Activated CD8-positive, alpha-beta memory T cell treated with anti-CD3 and anti-CD28 coated beads for 1 hour (primary cell): ENCODE measurements around the gene ADD3.
"Not testable (repeated sequence)": the region's sequence is repeated elsewhere in the genome, so short reads cannot be mapped to it uniquely, and the experiment has no call there.

Experiments
- DNase-seq, 2 donors: peaks; one replicate each; pipeline ENCODE4 v3.0.0-alpha.2; 2020; ENCODE audit warnings: low read depth in 1 of 2; ENCODE audit errors: extremely low read depth in 1 of 2

ADD3 gene

DNA sequence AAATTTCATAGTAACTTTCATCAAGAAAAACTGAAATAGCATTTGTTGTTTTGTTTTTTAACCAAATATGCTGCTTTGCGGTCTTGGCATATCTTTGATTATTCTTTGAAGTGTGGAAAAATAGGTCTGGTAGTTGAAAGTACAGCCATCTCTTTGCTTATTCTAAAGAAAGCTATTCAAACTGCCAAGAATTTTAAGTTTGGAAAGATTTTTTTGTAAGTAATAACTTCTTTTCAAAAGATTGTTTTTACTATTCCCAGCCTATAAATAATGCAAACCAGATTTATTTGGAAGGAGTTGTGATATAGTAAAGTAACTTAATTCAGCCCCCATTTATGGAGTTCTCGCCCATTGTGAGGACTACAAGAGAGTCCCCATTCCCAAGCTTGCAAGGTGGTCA lies 87.0 kb downstream of the ADD3 start:
- DNase-seq, result no peak

- no peak for DNase-seq
Observed at GRCh38 chr10:110101464-110102144, 93.8 kb downstream of the ADD3 start.

- no peak for DNase-seq
Observed at GRCh38 chr10:110103921-110104461, 96.2 kb downstream of the ADD3 start.

GRCh38 chr10:110105873-110106272 lies 98.1 kb downstream of the ADD3 start:
- no peak for DNase-seq

DNA sequence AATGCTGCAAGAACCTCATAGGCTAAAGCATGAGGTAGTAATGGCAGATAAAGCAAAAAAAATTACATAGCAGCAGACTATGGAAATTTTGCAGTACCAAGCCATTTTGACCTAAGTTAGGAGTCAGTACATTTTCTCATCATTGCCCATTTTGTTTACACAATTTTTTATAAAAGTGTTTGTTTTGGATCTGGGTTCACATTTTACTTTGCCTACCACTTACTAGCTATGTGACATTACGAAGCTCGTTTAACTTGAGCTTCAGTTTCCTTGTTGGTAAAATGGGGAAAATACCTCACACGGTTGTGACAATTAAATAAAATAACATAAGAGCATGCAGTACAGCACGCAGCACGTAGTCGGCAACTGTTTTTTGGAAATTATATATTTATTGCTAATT lies 99.6 kb downstream of the ADD3 start:
- no peak for DNase-seq

DNA sequence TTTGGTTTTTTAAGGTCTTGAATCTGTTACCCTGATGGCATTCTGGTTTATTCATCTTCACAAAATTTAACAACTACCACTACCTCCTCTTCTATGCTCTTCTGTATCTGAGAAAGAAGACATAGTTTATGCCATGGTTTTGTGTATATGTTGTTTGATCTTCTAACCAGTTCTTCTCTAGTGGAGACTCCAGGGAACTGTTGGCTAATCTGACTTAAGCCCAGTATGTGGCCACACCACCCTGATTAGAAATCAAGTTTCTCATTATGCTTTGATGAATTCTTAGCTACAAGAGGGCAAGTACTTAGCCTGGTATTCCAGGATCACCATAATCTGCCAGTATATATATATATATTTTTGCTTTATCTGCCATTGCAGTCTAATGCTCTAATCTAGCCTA lies 100.1 kb downstream of the ADD3 start:
- no peak for DNase-seq

DNA sequence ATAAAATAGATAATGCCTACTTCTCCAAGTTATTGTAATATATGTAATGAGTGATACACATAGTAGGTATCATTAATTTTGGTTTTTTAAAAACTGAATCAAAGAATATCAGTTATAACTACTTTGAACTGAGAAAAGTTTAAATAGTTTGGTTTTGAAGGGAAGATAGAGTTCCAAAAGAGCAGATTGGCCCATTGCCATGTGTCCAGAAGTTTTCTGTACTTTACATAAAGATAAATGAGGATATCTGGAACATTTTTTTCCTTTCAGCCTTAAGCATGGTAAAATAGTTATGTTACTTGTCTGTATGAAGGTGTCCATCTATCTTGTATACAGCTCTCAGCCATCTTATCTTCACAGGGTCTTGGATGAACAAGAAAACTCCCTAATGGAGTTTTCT lies 101.7 kb downstream of the ADD3 start:
- DNase-seq, result no peak

GRCh38 chr10:110110338-110110737 lies 102.6 kb downstream of the ADD3 start:
- no peak for DNase-seq

GRCh38 chr10:110113670-110114337 lies 106.0 kb downstream of the ADD3 start:
- no peak for DNase-seq

DNA sequence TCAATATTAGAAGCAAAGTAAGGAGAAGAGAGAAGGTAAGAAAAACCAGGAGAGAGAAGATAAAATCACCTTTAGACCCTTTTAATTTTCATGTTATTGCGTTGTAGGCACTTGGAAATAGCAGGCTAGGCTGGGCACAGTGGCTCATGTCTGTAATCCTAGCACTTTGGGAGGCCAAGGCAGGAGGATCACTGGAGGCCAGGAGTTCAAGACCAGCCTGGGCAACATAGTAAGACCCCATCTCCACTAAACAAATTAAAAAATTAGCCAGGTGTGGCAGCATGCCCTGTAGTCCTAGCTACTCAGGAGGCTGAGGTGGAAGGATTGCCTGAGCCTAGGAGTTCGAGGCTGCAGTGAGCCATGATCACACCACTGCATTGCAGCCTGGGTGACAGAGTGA lies 106.9 kb downstream of the ADD3 start:
- not testable (repeated sequence) for DNase-seq

GRCh38 chr10:110115784-110116520 lies 108.2 kb downstream of the ADD3 start:
- DNase-seq, result no peak

DNA sequence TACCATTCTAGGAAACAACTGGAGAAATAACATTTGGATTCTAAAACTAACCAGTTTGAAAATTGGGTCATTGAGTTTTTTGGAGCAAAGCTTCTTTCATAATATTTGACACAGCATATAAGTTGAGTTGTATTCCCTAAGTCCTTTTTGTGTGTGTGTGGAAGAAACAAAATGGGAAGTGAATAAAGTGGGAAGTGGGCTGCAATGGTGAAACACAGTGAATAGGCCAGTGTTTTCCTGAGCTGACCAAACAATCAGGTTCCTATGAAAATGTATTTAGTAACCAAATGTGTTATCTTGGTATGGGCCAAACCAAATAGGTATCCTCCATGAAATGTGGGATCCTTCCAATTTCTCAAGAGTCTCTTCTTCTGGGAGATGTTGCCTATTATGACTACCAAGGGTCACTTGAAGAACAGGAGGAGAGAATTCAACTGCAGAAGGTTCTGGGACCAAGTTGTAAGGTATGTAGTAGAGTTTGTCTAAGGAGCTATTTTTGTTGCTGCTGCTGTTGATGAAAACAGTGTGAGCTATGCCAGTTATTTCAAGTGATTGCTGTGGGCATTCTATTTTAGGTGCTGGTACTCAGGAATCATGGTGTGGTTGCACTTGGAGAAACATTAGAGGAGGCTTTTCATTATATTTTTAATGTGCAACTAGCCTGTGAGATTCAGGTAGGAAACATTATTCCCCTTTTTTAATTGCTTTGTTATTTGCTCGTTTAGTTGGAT lies 111.3 kb downstream of the ADD3 start:
- DNase-seq, result no peak

DNA sequence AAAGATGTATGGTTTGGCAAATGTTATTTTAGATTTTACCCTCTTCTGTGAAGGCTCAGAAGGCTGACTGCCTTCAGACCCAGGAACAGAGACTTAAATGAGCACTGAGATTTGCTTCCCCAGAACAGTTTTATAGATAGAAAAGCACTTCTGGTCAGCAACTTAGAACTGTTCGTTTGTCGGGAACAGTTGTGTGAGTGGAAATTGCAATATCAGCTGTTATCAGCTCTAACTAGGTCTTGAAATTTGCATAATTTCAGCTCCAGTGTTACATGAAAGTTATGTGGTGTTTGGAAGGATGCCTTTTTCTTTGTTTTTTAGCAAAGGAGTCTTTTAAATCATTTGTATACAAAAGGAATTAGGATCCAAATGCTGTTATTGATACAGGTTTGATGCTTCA lies 115.8 kb downstream of the ADD3 start:
- DNase-seq, result no peak

DNA sequence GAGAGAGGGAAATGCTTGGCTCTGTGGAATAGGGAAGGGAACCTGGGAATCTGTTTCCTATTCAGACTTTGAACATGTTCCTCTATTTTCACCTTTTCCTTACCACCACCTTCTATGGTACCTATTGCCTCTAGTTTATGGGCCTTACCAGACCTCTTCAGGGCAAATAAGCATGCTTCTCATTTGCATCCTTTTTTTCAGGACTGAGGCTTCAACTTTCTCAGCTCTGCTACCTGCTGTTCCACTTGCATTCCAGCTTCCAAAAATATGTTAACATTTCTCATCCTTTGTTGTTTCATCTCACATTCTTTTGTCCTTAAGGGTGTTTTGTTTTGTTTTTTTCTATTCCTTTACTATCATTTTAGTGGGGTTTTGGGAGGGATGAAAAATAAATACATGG lies 121.7 kb downstream of the ADD3 start:
- no peak for DNase-seq

DNA sequence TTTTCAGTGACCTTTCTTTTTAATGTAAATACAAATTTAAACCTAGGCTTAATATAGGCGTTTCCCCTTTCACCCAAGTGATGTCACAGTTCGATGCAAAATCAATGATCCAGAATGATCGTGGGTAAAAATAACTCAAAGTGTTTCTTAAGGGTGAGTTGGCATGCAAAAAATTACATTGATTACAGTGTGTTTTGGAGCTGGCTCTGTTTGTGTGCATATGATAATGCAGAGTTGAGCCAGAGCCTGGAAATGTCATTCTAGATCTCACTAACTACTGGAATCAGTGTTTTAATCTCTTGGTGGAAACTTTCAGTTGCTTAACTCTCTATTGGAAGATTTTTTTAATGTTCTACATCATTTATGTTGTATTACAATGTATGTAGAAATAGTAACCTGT lies 127.1 kb downstream of the ADD3 start:
- no peak for DNase-seq

DNA sequence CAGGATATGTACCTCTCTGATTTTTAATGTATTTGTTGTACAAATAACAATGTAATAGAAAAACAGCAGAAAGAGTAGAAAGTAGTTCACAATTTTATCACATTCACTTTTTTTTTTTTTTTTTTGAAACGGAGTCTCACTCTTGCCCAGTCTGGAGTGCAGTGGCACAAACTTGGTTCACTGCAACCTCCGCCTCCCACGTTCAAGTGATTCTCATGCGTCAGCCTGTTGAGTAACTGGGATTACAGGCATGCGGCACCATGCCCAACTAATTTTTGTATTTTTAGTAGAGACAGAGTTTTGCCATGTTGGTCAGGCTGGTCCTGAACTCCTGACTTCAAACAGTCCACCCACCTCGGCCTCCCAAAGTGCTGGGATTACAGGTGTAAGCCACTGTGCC lies 128.1 kb downstream of the ADD3 start:
- not testable (repeated sequence) for DNase-seq

DNA sequence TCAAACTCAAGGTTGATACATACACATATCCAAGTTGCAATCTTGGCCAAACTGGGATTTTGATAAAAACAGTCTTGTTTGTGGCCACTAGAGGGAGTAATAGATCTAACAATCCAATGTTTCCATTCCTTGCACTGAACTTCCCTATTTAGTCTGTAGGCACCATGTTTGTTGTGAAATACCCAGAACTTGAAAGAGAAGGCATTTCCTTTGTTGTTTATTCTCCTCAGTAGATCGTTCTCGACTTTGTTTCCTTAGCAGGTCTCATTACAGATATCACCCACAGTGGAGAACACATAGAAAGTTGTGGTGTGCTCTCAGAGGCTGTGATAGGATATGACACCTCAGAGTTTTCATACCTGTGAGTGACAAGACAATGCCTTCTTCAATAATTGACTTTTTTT lies 129.4 kb downstream of the ADD3 start:
- no peak for DNase-seq

DNA sequence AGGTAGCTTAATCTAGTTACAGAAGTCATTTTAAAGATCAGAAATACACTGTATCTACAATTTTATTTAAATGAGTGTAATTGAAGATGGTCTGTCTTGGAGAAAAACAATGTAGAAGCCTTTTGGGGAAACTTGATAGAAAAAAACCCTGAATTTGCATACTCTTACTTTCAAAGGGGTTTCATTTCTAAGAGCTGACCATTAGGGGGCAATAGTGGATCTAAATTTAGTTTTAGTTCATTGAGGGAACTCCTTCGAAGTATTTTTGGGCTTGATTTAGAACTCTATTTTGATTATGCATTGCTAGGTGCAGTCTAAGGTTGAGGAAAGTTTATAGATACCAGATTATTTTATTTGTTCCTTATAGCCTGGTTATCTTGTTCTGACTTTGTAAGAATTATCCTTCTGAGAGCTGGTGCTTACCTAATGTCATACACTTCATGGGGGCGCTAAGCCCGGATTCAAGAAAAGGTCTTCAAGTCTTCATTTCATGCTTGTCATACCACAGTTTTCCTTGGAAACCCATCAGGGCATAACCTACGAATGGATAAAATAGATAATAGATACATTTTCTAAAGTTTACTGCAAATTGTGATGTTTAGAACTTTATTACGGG lies 130.5 kb downstream of the ADD3 start:
- no peak for DNase-seq

- DNase-seq, result no peak
Observed at GRCh38 chr10:110141185-110141584, 133.4 kb downstream of the ADD3 start.

- no peak for DNase-seq
Observed at GRCh38 chr10:110141871-110142635, 134.3 kb downstream of the ADD3 start.
